NB4 (cell line): ENCODE results near the gene C22orf23.

ENCODE experiments used
- CTCF ChIP-seq: IDR thresholded peaks from one replicate; pipeline ENCODE4 v1.5.1; 2012; ENCODE audit warnings: low read depth, low read length
- POLR2A ChIP-seq: IDR thresholded peaks from 2 replicates; pipeline ENCODE4 v1.6.1; 2011; ENCODE audit warnings: mild to moderate bottlenecking; ENCODE audit not compliant: insufficient read length; ENCODE audit errors: extremely low read depth

GRCh38 chr22:37917874-37918548, 35.4 kb downstream of the C22orf23 start:
- TF ChIP-seq CTCF (no peak), POLR2A (no peak)
